ENCODE measurements around the gene ZNF460. TPM values are rescaled to one million over a fixed set of nuclear protein-coding genes. Genes with fewer than 3 reads are reported as not detected.

ZNF460 gene
- total and polyA plus RNA-seq, 2 of the 13 experiments (the other 11 are each of a cell fraction or from before 2014, with no cell fraction given), result 14.5 to 44.8 TPM

DNA sequence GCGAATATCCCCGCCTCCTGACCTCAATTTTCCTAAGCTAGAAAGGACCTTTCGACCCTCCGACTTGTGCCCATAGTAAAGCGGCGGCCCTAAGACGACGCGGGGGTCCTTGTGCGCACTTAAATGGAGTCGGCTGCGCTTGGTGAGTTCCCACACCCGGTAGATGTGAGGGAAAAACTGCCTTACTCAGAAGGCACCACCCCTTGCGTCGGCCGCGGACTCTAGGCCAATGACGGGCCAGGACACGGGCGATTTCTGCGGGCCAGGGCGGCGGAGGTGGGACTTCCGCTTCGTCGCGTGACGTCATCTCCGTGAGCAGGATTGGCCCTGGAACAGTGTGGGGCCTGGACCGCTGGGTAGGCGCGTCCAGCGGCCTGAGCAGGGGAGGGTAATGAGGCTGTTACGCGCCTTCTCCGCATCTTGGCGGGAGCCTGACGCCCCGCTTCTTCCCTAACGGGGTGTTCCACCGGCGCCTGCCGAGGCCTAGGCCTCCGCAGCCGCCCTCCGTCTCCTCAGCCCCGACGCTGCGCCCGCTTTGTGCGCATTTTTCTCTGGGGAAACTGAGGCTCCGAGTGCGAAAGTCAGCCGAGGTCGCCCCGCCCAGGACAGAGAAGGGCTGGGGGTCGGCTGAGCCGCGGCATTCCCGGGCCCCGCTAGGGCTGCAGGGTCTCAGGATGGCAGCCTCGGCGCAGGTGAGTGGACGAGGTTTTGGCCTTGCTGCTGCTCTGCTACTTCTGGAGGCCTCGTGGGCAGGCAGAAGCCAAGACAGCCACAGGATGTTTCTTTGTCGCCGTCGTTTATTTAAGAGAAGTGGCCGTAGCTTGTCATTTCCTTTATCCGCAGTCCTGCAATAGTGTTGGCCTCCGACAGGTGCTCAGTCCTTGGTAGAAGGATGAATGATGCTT is 40.1 kb downstream of the ZNF460 start, which contains the start of gene ZNF543 (continued):
- TF ChIP-seq, protein P1, sequence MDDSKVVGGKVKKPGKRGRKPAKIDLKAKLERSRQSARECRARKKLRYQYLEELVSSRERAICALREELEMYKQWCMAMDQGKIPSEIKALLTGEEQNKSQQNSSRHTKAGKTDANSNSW (CRISPR knock-in tag; IDR thresholded peaks at IDR 0.05; ENCODE audit: borderline replicate concordance), result no peak; the same call in 1 of the 2 replicates
- TF ChIP-seq, protein P2, sequence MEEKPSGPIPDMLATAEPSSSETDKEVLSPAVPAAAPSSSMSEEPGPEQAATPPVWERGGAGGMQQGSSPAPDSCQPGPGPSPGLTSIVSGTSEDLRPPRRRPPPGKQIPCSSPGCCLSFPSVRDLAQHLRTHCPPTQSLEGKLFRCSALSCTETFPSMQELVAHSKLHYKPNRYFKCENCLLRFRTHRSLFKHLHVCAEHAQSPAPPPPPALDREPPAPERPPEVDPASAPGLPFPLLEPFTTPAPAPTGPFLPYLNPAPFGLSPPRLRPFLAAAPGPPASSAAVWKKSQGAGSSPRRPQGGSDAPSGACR (CRISPR knock-in tag; IDR thresholded peaks at IDR 0.05), result peak; percentile 68; the same call in 1 of the 2 replicates
- no peak; the same call in 1 of the 2 replicates for TF ChIP-seq ZSCAN31 (CRISPR knock-in tag; IDR thresholded peaks at IDR 0.05; ENCODE audit: low read depth)
- TF ChIP-seq HHEX (CRISPR knock-in tag; IDR thresholded peaks at IDR 0.05), result no peak
- TF ChIP-seq ZNF616 (CRISPR knock-in tag; IDR thresholded peaks at IDR 0.05; ENCODE audit: low read depth), result no peak
- peak; percentile 44 for TF ChIP-seq AGO2 (optimal IDR thresholded peaks at IDR 0.05; ENCODE audit: low read depth, low read length)
- TF ChIP-seq, protein P3, sequence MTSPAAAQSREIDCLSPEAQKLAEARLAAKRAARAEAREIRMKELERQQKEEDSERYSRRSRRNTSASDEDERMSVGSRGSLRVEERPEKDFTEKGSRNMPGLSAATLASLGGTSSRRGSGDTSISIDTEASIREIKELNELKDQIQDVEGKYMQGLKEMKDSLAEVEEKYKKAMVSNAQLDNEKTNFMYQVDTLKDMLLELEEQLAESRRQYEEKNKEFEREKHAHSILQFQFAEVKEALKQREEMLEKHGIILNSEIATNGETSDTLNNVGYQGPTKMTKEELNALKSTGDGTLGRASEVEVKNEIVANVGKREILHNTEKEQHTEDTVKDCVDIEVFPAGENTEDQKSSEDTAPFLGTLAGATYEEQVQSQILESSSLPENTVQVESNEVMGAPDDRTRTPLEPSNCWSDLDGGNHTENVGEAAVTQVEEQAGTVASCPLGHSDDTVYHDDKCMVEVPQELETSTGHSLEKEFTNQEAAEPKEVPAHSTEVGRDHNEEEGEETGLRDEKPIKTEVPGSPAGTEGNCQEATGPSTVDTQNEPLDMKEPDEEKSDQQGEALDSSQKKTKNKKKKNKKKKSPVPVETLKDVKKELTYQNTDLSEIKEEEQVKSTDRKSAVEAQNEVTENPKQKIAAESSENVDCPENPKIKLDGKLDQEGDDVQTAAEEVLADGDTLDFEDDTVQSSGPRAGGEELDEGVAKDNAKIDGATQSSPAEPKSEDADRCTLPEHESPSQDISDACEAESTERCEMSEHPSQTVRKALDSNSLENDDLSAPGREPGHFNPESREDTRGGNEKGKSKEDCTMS (CRISPR knock-in tag; conservative IDR thresholded peaks at IDR 0.05), result no peak
- no peak for TF ChIP-seq CEBPB (IDR thresholded peaks at IDR 0.05; ENCODE audit: borderline replicate concordance, low read depth, low read length)
- peak; percentile 87 for TF ChIP-seq KMT2B (CRISPR knock-in tag; IDR thresholded peaks at IDR 0.05)
- no peak for TF ChIP-seq ZNF260 (CRISPR knock-in tag; IDR thresholded peaks at IDR 0.05; ENCODE audit: borderline replicate concordance, low read depth)
- TF ChIP-seq FOXK1 (CRISPR knock-in tag; IDR thresholded peaks at IDR 0.05; ENCODE audit: borderline replicate concordance, low read depth), result peak; percentile 37; the same call in 1 of the 2 replicates
- no peak for TF ChIP-seq RFX1 (IDR thresholded peaks at IDR 0.05)
- TF ChIP-seq RBFOX2 (IDR thresholded peaks at IDR 0.05; ENCODE audit: low read depth, low read length), result peak; percentile 88
- TF ChIP-seq GFI1 (CRISPR knock-in tag; IDR thresholded peaks at IDR 0.05; ENCODE audit: borderline replicate concordance), result 0 out of 2 replicates have a peak, but pooled peaks have one; percentile 40
- no peak for TF ChIP-seq EHMT2 (IDR thresholded peaks at IDR 0.05; ENCODE audit: borderline replicate concordance, low read depth, low read length)
- TF ChIP-seq, protein P4, sequence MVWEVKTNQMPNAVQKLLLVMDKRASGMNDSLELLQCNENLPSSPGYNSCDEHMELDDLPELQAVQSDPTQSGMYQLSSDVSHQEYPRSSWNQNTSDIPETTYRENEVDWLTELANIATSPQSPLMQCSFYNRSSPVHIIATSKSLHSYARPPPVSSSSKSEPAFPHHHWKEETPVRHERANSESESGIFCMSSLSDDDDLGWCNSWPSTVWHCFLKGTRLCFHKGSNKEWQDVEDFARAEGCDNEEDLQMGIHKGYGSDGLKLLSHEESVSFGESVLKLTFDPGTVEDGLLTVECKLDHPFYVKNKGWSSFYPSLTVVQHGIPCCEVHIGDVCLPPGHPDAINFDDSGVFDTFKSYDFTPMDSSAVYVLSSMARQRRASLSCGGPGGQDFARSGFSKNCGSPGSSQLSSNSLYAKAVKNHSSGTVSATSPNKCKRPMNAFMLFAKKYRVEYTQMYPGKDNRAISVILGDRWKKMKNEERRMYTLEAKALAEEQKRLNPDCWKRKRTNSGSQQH (CRISPR knock-in tag; IDR thresholded peaks at IDR 0.05; ENCODE audit: low read depth), result 0 out of 2 replicates have a peak, but pooled peaks have one; percentile 50
- TF ChIP-seq KLF11 (CRISPR knock-in tag; IDR thresholded peaks at IDR 0.05), result no peak
- TF ChIP-seq ZFY (CRISPR knock-in tag; IDR thresholded peaks at IDR 0.05), result peak; percentile 98
- TF ChIP-seq ZNF367 (CRISPR knock-in tag; IDR thresholded peaks at IDR 0.05; ENCODE audit: borderline replicate concordance), result no peak
- no peak for TF ChIP-seq AKAP8 (CRISPR knock-in tag; IDR thresholded peaks at IDR 0.05)
- no peak for TF ChIP-seq NFE2L1 (CRISPR knock-in tag; IDR thresholded peaks at IDR 0.05; ENCODE audit: borderline replicate concordance)
- no peak for TF ChIP-seq ZNF180 (CRISPR knock-in tag; IDR thresholded peaks at IDR 0.05; ENCODE audit: borderline replicate concordance, low read depth)
- TF ChIP-seq ZMYM3 (CRISPR knock-in tag; IDR thresholded peaks at IDR 0.05), result 0 out of 2 replicates have a peak, but pooled peaks have one; percentile 5
- no peak for TF ChIP-seq KAT2B (IDR thresholded peaks at IDR 0.05; ENCODE audit: borderline replicate concordance, low read depth, low read length)
- no peak for TF ChIP-seq NFIB (CRISPR knock-in tag; IDR thresholded peaks at IDR 0.05; ENCODE audit: borderline replicate concordance)
